Activated CD8-positive, alpha-beta memory T cell treated with anti-CD3 and anti-CD28 coated beads for 4 hours (primary cell): ENCODE results near the gene TRAF3IP3.
"Not testable (repeated sequence)": the region's sequence is repeated elsewhere in the genome, so short reads cannot be mapped to it uniquely, and the experiment has no call there.

Source experiments
- DNase-seq, 2 donors: peaks; one replicate each; pipeline ENCODE4 v3.0.0-alpha.2; 2020; ENCODE audit warnings: low read depth in 2 of 2

The TRAF3IP3 gene

GRCh38 chr1:209767706-209768105, 11.9 kb downstream of the TRAF3IP3 start:
- no peak for DNase-seq

GRCh38 chr1:209768354-209768774, 12.5 kb downstream of the TRAF3IP3 start:
- DNase-seq, result peak; percentile 45 to 65

- DNase-seq, result peak; percentile 47 to 65
These were observed 13.5 kb downstream of the TRAF3IP3 start for GRCh38 chr1:209769171-209769904.

GRCh38 chr1:209769971-209770370, 14.1 kb downstream of the TRAF3IP3 start:
- DNase-seq, result no peak

GRCh38 chr1:209770636-209771415, 15.0 kb downstream of the TRAF3IP3 start:
- no peak for DNase-seq

- no peak for DNase-seq
These were observed 16.3 kb downstream of the TRAF3IP3 start for GRCh38 chr1:209772126-209772525.

- DNase-seq, result no peak
These were observed 18.7 kb downstream of the TRAF3IP3 start for GRCh38 chr1:209774592-209774991.

GRCh38 chr1:209775678-209776077, 19.8 kb downstream of the TRAF3IP3 start:
- no peak for DNase-seq

- DNase-seq, result no peak
These were observed 21.7 kb downstream of the TRAF3IP3 start for GRCh38 chr1:209777587-209777986.

- no peak for DNase-seq
These were observed 22.2 kb downstream of the TRAF3IP3 start for GRCh38 chr1:209778102-209778501.

GRCh38 chr1:209780268-209780667, 24.4 kb downstream of the TRAF3IP3 start:
- no peak for DNase-seq

- no peak for DNase-seq
These were observed 27.5 kb downstream of the TRAF3IP3 start for GRCh38 chr1:209783386-209783785.

GRCh38 chr1:209784265-209785169, 28.7 kb downstream of the TRAF3IP3 start, which contains the start of gene C1orf74:
TSS of gene C1orf74 (minus strand) at chr1:209784559. CDS start at chr1:209783634, 925 bp downstream.
- DNase-seq, result peak; percentile 100

- DNase-seq, result no peak
These were observed 29.7 kb downstream of the TRAF3IP3 start for GRCh38 chr1:209785592-209785991.

- DNase-seq, result no peak
These were observed 30.3 kb downstream of the TRAF3IP3 start for GRCh38 chr1:209786146-209786545.

- DNase-seq, result no peak
These were observed 31.7 kb downstream of the TRAF3IP3 start for GRCh38 chr1:209787551-209787950.

- DNase-seq, result no peak
These were observed 33.4 kb downstream of the TRAF3IP3 start for GRCh38 chr1:209789245-209789644.

- DNase-seq, result no peak
These were observed 34.7 kb downstream of the TRAF3IP3 start for GRCh38 chr1:209790286-209791193.

GRCh38 chr1:209791920-209792319, 36.1 kb downstream of the TRAF3IP3 start:
- no peak for DNase-seq

GRCh38 chr1:209793711-209794110, 37.9 kb downstream of the TRAF3IP3 start:
- DNase-seq, result not testable (repeated sequence)
